BJ (cell line): ENCODE measurements around the gene ANKH. TPM values are rescaled to one million over a fixed set of nuclear protein-coding genes. Genes with fewer than 3 reads are reported as not detected.
A peak's percentile ranks its signal among the peaks of the same experiment; 100 is the strongest.

Source experiments
- CTCF ChIA-PET: fragments of 350-600 bp; formaldehyde crosslinking; extraction: SDS; loops from one replicate; lab custom pipeline; 2021; ENCODE audit warnings: antibody characterized with exemption, inconsistent platforms; lab: Yijun Ruan, JAX
- POLR2A ChIA-PET: fragments of 300-600 bp; sonication (Branson Sonifier 250); formaldehyde crosslinking; extraction: SDS; loops from one replicate; lab custom pipeline; 2021; ENCODE audit warnings: antibody characterized with exemption; lab: Charles Lee
- DNase-seq: peaks from one replicate; pipeline ENCODE4 v3.0.0-alpha.2; 2011; ENCODE audit warnings: low read depth
- H3K27me3 ChIP-seq: 2 replicates; pipeline ENCODE4 v1.6.0; 2011; ENCODE audit warnings: low read length; ENCODE audit not compliant: control insufficient read depth, insufficient read depth
- H3K36me3 ChIP-seq: 2 replicates; pipeline ENCODE4 v1.5.1; 2011; ENCODE audit warnings: low read length; ENCODE audit not compliant: control insufficient read depth, insufficient read depth
- H3K4me3 ChIP-seq: 2 replicates; pipeline ENCODE4 v1.5.1; 2011; ENCODE audit warnings: low read depth, mild to moderate bottlenecking, control low read depth, low read length
- polyA plus RNA-seq: library from polyadenylated mRNA; depleted of rRNA; stranded (reverse); fragments of >200 nt; gene quantifications from 2 replicates; pipeline ENCODE4 v1.2.3, GENCODE V29; 2011
- TF ChIP-seq, protein P1 (sequence below): IDR thresholded peaks from 2 replicates; pipeline ENCODE4 v1.5.1; 2011; ENCODE audit warnings: low read depth, mild to moderate bottlenecking, control low read depth, inconsistent platforms, low read length, moderate library complexity; ENCODE audit not compliant: insufficient read depth

Gene ANKH
- polyA plus RNA-seq, 1 experiment, result 65.3 TPM

DNA sequence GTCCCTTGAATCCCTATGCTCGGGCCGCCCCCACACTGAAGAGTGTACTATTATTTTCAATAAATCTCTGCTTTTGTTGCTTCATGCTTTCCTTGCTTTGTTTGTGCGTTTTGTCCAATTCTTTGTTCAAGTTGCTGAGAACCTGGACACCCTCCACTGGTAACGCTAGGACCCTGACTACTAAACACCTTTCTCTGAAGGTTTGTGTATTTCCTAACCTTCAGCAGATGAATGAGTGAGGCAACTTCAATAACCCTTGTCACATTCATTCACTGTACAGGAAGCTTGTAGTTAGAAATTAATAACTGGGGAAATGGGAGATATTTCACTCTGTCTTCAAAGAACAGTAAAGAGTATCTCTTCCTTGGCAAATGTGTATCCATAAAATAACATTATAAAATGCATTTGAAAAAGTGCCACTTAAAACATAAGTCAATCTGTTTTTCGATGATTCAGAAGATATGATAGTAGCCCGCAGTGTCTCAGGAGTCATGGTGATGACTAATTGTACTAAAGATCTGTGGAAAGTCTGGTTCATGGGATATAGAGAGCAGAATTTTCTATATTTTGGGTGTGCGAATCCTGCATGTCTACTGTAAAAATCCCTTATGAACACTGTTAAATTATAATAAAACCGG is 43.2 kb upstream of the ANKH start:
- TF ChIP-seq, protein P1, sequence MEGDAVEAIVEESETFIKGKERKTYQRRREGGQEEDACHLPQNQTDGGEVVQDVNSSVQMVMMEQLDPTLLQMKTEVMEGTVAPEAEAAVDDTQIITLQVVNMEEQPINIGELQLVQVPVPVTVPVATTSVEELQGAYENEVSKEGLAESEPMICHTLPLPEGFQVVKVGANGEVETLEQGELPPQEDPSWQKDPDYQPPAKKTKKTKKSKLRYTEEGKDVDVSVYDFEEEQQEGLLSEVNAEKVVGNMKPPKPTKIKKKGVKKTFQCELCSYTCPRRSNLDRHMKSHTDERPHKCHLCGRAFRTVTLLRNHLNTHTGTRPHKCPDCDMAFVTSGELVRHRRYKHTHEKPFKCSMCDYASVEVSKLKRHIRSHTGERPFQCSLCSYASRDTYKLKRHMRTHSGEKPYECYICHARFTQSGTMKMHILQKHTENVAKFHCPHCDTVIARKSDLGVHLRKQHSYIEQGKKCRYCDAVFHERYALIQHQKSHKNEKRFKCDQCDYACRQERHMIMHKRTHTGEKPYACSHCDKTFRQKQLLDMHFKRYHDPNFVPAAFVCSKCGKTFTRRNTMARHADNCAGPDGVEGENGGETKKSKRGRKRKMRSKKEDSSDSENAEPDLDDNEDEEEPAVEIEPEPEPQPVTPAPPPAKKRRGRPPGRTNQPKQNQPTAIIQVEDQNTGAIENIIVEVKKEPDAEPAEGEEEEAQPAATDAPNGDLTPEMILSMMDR, result no peak
- H3K4me3 ChIP-seq, result no peak overlapping the region
- ChIA-PET POLR2A (interaction anchor here (0.6 kb wide), 1 partner anchor 231 kb away, joined by 5 read pairs; no protein-coding TSS in a partner anchor), CTCF (no interaction called here)
- H3K36me3 ChIP-seq, result no peaks in the 10 kb centered on the region
- no peaks in the 10 kb centered on the region for H3K27me3 ChIP-seq
- no peak for DNase-seq

DNA sequence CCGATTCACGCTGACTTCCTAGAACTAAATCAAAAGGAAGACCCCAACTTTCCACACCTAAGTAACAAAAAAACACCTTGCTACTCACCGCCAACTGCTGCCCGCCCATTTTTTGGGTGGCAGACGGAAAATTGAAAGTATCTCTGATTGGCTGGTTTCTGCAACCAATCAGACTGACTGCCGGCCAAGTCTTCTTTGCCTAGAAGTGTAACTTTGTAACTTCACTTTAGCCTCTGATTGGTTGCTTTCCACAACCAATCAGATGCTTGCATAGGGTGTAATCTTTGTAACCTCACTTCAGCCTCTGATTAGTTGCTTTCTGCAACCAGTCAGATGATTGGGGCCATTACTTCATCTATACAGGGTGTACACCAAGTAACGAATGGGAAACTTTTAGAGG is 42.6 kb upstream of the ANKH start:
- ChIA-PET CTCF (interaction anchor here (1.3 kb wide), 1 partner anchor 89 kb away, joined by 3 read pairs; no protein-coding TSS in a partner anchor), POLR2A (no interaction called here)
- TF ChIP-seq, protein P1, result no peak
- DNase-seq, result no peak
- Histone ChIP-seq H3K36me3 (no peaks in the 10 kb centered on the region), H3K4me3 (no peak overlapping the region), H3K27me3 (no peaks in the 10 kb centered on the region)

DNA sequence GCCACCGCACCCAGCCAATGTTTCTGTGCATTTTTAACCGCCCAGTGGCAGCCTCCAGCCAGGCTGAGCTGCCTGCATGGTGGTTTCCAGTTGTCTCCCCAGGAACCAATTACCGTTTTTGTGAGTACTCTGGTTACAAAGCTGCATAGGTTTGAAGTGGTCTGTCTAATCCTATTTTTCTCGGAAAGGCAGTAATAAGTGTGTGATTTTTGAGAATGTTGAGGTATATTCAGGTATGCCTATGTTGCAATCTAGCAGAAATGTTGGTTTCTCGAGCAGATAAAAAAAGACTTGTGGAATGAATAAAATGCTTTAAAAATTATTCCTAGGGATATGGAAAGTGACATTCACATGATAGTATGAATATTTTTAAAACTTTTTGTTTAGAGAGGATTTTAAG is 41.5 kb upstream of the ANKH start:
- TF ChIP-seq, protein P1, result no peak
- H3K4me3 ChIP-seq, result no peak overlapping the region
- H3K27me3 ChIP-seq, result no peaks in the 10 kb centered on the region
- ChIA-PET POLR2A (no interaction called here), CTCF (interaction anchor here (0.9 to 1.3 kb wide), 3 partner anchors 22 to 228 kb away, joined by 3 read pairs; no protein-coding TSS in a partner anchor)
- no peaks in the 10 kb centered on the region for H3K36me3 ChIP-seq
- peak; percentile 76 for DNase-seq

GRCh38 chr5:14912206-14912605 is 40.6 kb upstream of the ANKH start:
- no peak for DNase-seq
- POLR2A ChIA-PET, result no interaction called here
- Histone ChIP-seq H3K36me3 (no peaks in the 10 kb centered on the region), H3K4me3 (no peak overlapping the region), H3K27me3 (no peaks in the 10 kb centered on the region)
- TF ChIP-seq, protein P1, result no peak
- CTCF ChIA-PET, result interaction anchor here (1.1 kb wide), 1 partner anchor 41 kb away, joined by 3 read pairs; the partner anchor contains the start of gene ANKH

DNA sequence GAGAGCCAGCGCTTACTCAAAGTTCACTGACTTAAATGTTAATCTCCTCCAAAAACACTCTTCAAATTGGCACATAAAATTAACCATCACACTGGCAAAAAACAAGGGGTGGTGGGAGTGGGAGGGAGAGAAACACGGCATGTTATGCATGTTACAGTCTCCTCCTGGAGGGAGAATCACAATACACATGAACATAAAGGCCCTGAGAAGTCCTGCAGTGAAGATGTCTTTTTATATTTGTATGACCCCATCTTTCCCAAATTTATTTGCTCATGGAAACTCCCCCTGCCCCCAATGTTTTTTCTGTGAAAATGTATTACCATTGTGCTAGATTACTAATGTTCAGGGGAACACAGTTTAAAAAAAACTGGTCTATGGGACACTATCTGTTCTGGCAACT is 37.8 kb upstream of the ANKH start:
- Histone ChIP-seq H3K27me3 (no peaks in the 10 kb centered on the region), H3K4me3 (no peak overlapping the region), H3K36me3 (no peaks in the 10 kb centered on the region)
- POLR2A ChIA-PET, result no interaction called here
- CTCF ChIA-PET, result no interaction called here
- TF ChIP-seq, protein P1, result no peak
- no peak for DNase-seq
